Activated CD4-positive, alpha-beta memory T cell treated with anti-CD3 and anti-CD28 coated beads, Interleukin-2, amount 10 ng/mL, durations not matched to agents 7 days and 5 days (primary cell): ENCODE measurements around the gene TP53BP1. TPM values are rescaled to one million over a fixed set of nuclear protein-coding genes. Genes with fewer than 3 reads are reported as not detected.

Source experiments
- CTCF ChIA-PET: fragments of 350-600 bp; sonication (Branson Sonifier 250); formaldehyde crosslinking; loops from one replicate; lab custom pipeline; 2021; ENCODE audit warnings: antibody characterized with exemption, inconsistent platforms; lab: Charles Lee
- POLR2A ChIA-PET: fragments of 350-600 bp; sonication (Branson Sonifier 250); formaldehyde crosslinking; loops from one replicate; lab custom pipeline; 2021; ENCODE audit warnings: antibody characterized with exemption; lab: Charles Lee
- DNase-seq: peaks from one replicate; pipeline ENCODE4 v3.0.0-alpha.2; 2020
- H3K27ac Mint-ChIP-seq: one replicate; pipeline ENCODE4 v1.8.0; 2021; ENCODE audit warnings: mild to moderate bottlenecking, mixed read lengths
- H3K27me3 Mint-ChIP-seq: one replicate; pipeline ENCODE4 v1.8.0; 2021; ENCODE audit warnings: mixed read lengths
- H3K36me3 Mint-ChIP-seq: one replicate; pipeline ENCODE4 v1.8.0; 2021; ENCODE audit warnings: low read depth, mixed read lengths
- H3K4me1 Mint-ChIP-seq: one replicate; pipeline ENCODE4 v1.8.0; 2021; ENCODE audit warnings: mixed read lengths
- H3K4me3 Mint-ChIP-seq: one replicate; pipeline ENCODE4 v1.8.0; 2021; ENCODE audit warnings: mild to moderate bottlenecking, mixed read lengths
- H3K9me3 Mint-ChIP-seq: one replicate; pipeline ENCODE4 v1.8.0; 2021; ENCODE audit warnings: mixed read lengths
- total RNA-seq, 2 experiments: library from RNA; stranded (reverse); gene quantifications; one replicate each; pipeline ENCODE4 v1.2.3, GENCODE V29; 2021

Gene TP53BP1
- total RNA-seq, 2 experiments from 2014 or later: 26.6 to 28.1 TPM

GRCh38 chr15:43433165-43433564, 59.8 kb downstream of the TP53BP1 start:
- H3K36me3 Mint-ChIP-seq: peaks cover 16% of the 10 kb centered on the region
- DNase-seq: no peak
- H3K4me1 Mint-ChIP-seq: no peaks in the 10 kb centered on the region
- H3K27me3 Mint-ChIP-seq: no peaks in the 10 kb centered on the region
- no peaks in the 10 kb centered on the region for H3K9me3 Mint-ChIP-seq
- POLR2A ChIA-PET: no interaction called here
- no peak overlapping the region for H3K27ac Mint-ChIP-seq
- no peak overlapping the region for H3K4me3 Mint-ChIP-seq
- CTCF ChIA-PET: interaction anchor here (0.6 to 2.7 kb wide), 2 partner anchors 81 to 204 kb away, joined by 3 to 9 read pairs; no protein-coding TSS in a partner anchor

- Mint-ChIP-seq H3K36me3 (peaks cover 23% of the 10 kb centered on the region), H3K27me3 (no peaks in the 10 kb centered on the region), H3K9me3 (no peaks in the 10 kb centered on the region), H3K27ac (no peak overlapping the region), H3K4me3 (no peak overlapping the region), H3K4me1 (no peaks in the 10 kb centered on the region)
- CTCF ChIA-PET: no interaction called here
- POLR2A ChIA-PET: no interaction called here
- DNase-seq: no peak
These were observed 63.3 kb downstream of the TP53BP1 start for GRCh38 chr15:43429687-43430086.

GRCh38 chr15:43423793-43424192, 69.2 kb downstream of the TP53BP1 start:
- Mint-ChIP-seq H3K4me3 (no peak overlapping the region), H3K9me3 (no peaks in the 10 kb centered on the region), H3K4me1 (peaks cover 9% of the 10 kb centered on the region), H3K36me3 (peaks cover 28% of the 10 kb centered on the region), H3K27me3 (no peaks in the 10 kb centered on the region), H3K27ac (no peak overlapping the region)
- DNase-seq: no peak
- ChIA-PET POLR2A (no interaction called here), CTCF (interaction anchor here (1.0 kb wide), 1 partner anchor 47 kb away, joined by 3 read pairs; no protein-coding TSS in a partner anchor)

- no peak for DNase-seq
- ChIA-PET POLR2A (no interaction called here), CTCF (no interaction called here)
- H3K36me3 Mint-ChIP-seq: peaks cover 27% of the 10 kb centered on the region
- H3K4me3 Mint-ChIP-seq: no peak overlapping the region
- peaks cover 9% of the 10 kb centered on the region for H3K4me1 Mint-ChIP-seq
- H3K9me3 Mint-ChIP-seq: no peaks in the 10 kb centered on the region
- H3K27ac Mint-ChIP-seq: peak overlapping the region; percentile 1
- no peaks in the 10 kb centered on the region for H3K27me3 Mint-ChIP-seq
These were observed 72.1 kb downstream of the TP53BP1 start for GRCh38 chr15:43420876-43421275.

GRCh38 chr15:43420435-43420834, 72.5 kb downstream of the TP53BP1 start:
- no peak overlapping the region for H3K4me3 Mint-ChIP-seq
- DNase-seq: no peak
- H3K36me3 Mint-ChIP-seq: peaks cover 29% of the 10 kb centered on the region
- ChIA-PET CTCF (no interaction called here), POLR2A (no interaction called here)
- H3K27ac Mint-ChIP-seq: peak overlapping the region; percentile 1
- H3K4me1 Mint-ChIP-seq: peaks cover 9% of the 10 kb centered on the region
- H3K27me3 Mint-ChIP-seq: no peaks in the 10 kb centered on the region
- no peaks in the 10 kb centered on the region for H3K9me3 Mint-ChIP-seq

- no peak for DNase-seq
- Mint-ChIP-seq H3K36me3 (peaks cover 42% of the 10 kb centered on the region), H3K27me3 (no peaks in the 10 kb centered on the region), H3K4me3 (no peak overlapping the region), H3K4me1 (no peaks in the 10 kb centered on the region), H3K27ac (no peak overlapping the region), H3K9me3 (no peaks in the 10 kb centered on the region)
- ChIA-PET POLR2A (no interaction called here), CTCF (no interaction called here)
These were observed 78.8 kb downstream of the TP53BP1 start for GRCh38 chr15:43414196-43414595.

GRCh38 chr15:43412096-43412495, 80.9 kb downstream of the TP53BP1 start:
- Mint-ChIP-seq H3K27me3 (no peaks in the 10 kb centered on the region), H3K4me3 (no peak overlapping the region), H3K9me3 (no peaks in the 10 kb centered on the region), H3K27ac (no peak overlapping the region), H3K4me1 (no peaks in the 10 kb centered on the region), H3K36me3 (peaks cover 52% of the 10 kb centered on the region)
- ChIA-PET POLR2A (no interaction called here), CTCF (no interaction called here)
- no peak for DNase-seq

GRCh38 chr15:43410572-43411214, 82.3 kb downstream of the TP53BP1 start:
- no peaks in the 10 kb centered on the region for H3K9me3 Mint-ChIP-seq
- ChIA-PET POLR2A (no interaction called here), CTCF (interaction anchor here (1.7 kb wide), 1 partner anchor 35 kb away, joined by 4 read pairs; no protein-coding TSS in a partner anchor)
- H3K27ac Mint-ChIP-seq: no peak overlapping the region
- H3K4me1 Mint-ChIP-seq: no peaks in the 10 kb centered on the region
- H3K27me3 Mint-ChIP-seq: no peaks in the 10 kb centered on the region
- no peak for DNase-seq
- H3K36me3 Mint-ChIP-seq: peaks cover 59% of the 10 kb centered on the region
- no peak overlapping the region for H3K4me3 Mint-ChIP-seq

- Mint-ChIP-seq H3K9me3 (no peaks in the 10 kb centered on the region), H3K27ac (no peak overlapping the region), H3K4me1 (peaks cover 3% of the 10 kb centered on the region), H3K27me3 (no peaks in the 10 kb centered on the region), H3K4me3 (no peak overlapping the region), H3K36me3 (peaks cover 67% of the 10 kb centered on the region)
- no peak for DNase-seq
- ChIA-PET POLR2A (interaction anchor here (0.6 kb wide), 1 partner anchor 52 kb away, joined by 4 read pairs; no protein-coding TSS in a partner anchor), CTCF (interaction anchor here (0.6 kb wide), 1 partner anchor 795 kb away, joined by 5 read pairs; no protein-coding TSS in a partner anchor)
These were observed 84.2 kb downstream of the TP53BP1 start for GRCh38 chr15:43408789-43409188.

GRCh38 chr15:43406808-43407207, 86.1 kb downstream of the TP53BP1 start:
- POLR2A ChIA-PET: interaction anchor here (0.6 to 0.8 kb wide), 2 partner anchors 36 to 397 kb away, joined by 3 to 6 read pairs; partner anchors contain the start of genes TUBGCP4 and ZSCAN29
- Mint-ChIP-seq H3K27ac (no peak overlapping the region), H3K36me3 (peaks cover 65% of the 10 kb centered on the region), H3K4me1 (peaks cover 5% of the 10 kb centered on the region), H3K4me3 (no peak overlapping the region), H3K27me3 (no peaks in the 10 kb centered on the region), H3K9me3 (no peaks in the 10 kb centered on the region)
- DNase-seq: no peak
- CTCF ChIA-PET: no interaction called here

- no peak for DNase-seq
- ChIA-PET CTCF (no interaction called here), POLR2A (interaction anchor here (0.8 kb wide), 1 partner anchor 36 kb away, joined by 6 read pairs; the partner anchor contains the start of genes TUBGCP4 and ZSCAN29)
- Mint-ChIP-seq H3K27me3 (no peaks in the 10 kb centered on the region), H3K4me1 (peaks cover 5% of the 10 kb centered on the region), H3K9me3 (no peaks in the 10 kb centered on the region), H3K36me3 (peaks cover 71% of the 10 kb centered on the region), H3K4me3 (no peak overlapping the region), H3K27ac (no peak overlapping the region)
These were observed 86.8 kb downstream of the TP53BP1 start for GRCh38 chr15:43406189-43406588.

GRCh38 chr15:43404130-43404529, 88.8 kb downstream of the TP53BP1 start:
- Mint-ChIP-seq H3K27me3 (no peaks in the 10 kb centered on the region), H3K4me3 (no peak overlapping the region), H3K36me3 (peaks cover 68% of the 10 kb centered on the region), H3K9me3 (no peaks in the 10 kb centered on the region), H3K4me1 (peaks cover 5% of the 10 kb centered on the region), H3K27ac (no peak overlapping the region)
- POLR2A ChIA-PET: no interaction called here
- CTCF ChIA-PET: interaction anchor here (1.2 to 1.8 kb wide), 2 partner anchors 13 to 28 kb away, joined by 3 to 4 read pairs; no protein-coding TSS in a partner anchor
- no peak for DNase-seq

- peaks cover 68% of the 10 kb centered on the region for H3K36me3 Mint-ChIP-seq
- ChIA-PET CTCF (interaction anchor here (1.2 to 1.8 kb wide), 3 partner anchors 13 to 33 kb away, joined by 3 to 4 read pairs (median 3); partner anchors contain the start of genes TUBGCP4 and ZSCAN29), POLR2A (interaction anchor here (1.2 kb wide), 1 partner anchor 13 kb away, joined by 3 read pairs; no protein-coding TSS in a partner anchor)
These were observed 89.3 kb downstream of the TP53BP1 start for GRCh38 chr15:43403616-43404015.

More at GRCh38 chr15:43403616-43404015, 89.3 kb downstream of the TP53BP1 start:
- Mint-ChIP-seq H3K4me3 (no peak overlapping the region), H3K27me3 (no peaks in the 10 kb centered on the region), H3K27ac (no peak overlapping the region), H3K9me3 (no peaks in the 10 kb centered on the region), H3K4me1 (peaks cover 5% of the 10 kb centered on the region)
- no peak for DNase-seq
